Activated CD8-positive, alpha-beta memory T cell treated with anti-CD3 and anti-CD28 coated beads, Interleukin-2, amount 10 ng/mL, durations not matched to agents 7 days and 5 days (primary cell): ENCODE data around the gene GALT. TPM values are rescaled to one million over a fixed set of nuclear protein-coding genes. Genes with fewer than 3 reads are reported as not detected.

ENCODE experiments used
- total RNA-seq, 2 experiments: library from RNA; stranded (reverse); gene quantifications; one replicate each; pipeline ENCODE4 v1.2.3, GENCODE V29; 2021

GALT gene
- total RNA-seq, 2 experiments from 2014 or later: 61.0 to 71.3 TPM

Other genes with a start within 250 kb of the GALT start
- 10 to 100 TPM in 1 of 2 experiments, 1 to 10 TPM in 1; 7.9 to 13.8 TPM for gene FAM219A, start 188.1 kb upstream of the GALT start, total RNA-seq
- gene DNAI1, start 187.9 kb upstream of the GALT start, total RNA-seq: not detected
- gene ENHO, start 123.7 kb upstream of the GALT start, total RNA-seq: not detected
- gene CNTFR, start 57.0 kb upstream of the GALT start, total RNA-seq: not detected
- gene RPP25L, start 34.6 kb upstream of the GALT start, total RNA-seq: 10 to 100 TPM; 27.2 to 27.8 TPM
- 100 to 1,000 TPM; 106 to 120 TPM for gene DCTN3, start 26.2 kb upstream of the GALT start, total RNA-seq
- gene ARID3C, start 17.6 kb upstream of the GALT start, total RNA-seq: under 1 TPM in 1 of 2 experiments, not detected in 1; 0.26 TPM
- gene SIGMAR1, start 8.9 kb upstream of the GALT start, total RNA-seq: 10 to 100 TPM; 66.1 to 82.1 TPM
- 10 to 100 TPM; 26.5 to 26.7 TPM for gene IL11RA, start 5.5 kb downstream of the GALT start, total RNA-seq
- gene CCL27, start 16.0 kb downstream of the GALT start, total RNA-seq: not detected
- gene CCL19, start 44.6 kb downstream of the GALT start, total RNA-seq: not detected
- not detected for gene CCL21, start 63.5 kb downstream of the GALT start, total RNA-seq